DND-41 (cell line): ENCODE measurements around the gene ARG1.

ENCODE experiments used
- CTCF ChIP-seq: IDR thresholded peaks from 2 replicates; pipeline ENCODE4 v1.5.1; 2012; ENCODE audit warnings: borderline replicate concordance, low read length, moderate library complexity, mild to moderate bottlenecking; ENCODE audit not compliant: poor library complexity, severe bottlenecking; ENCODE audit errors: extremely low read depth
- EZH2 ChIP-seq: IDR thresholded peaks from 3 replicates; pipeline ENCODE4 v1.6.1; 2012; ENCODE audit warnings: borderline replicate concordance, low read depth, mild to moderate bottlenecking, moderate library complexity, low read length, inconsistent platforms; ENCODE audit not compliant: severe bottlenecking

- no peak for TF ChIP-seq CTCF
- no peak for TF ChIP-seq EZH2
These were observed 27.7 kb downstream of the ARG1 start for GRCh38 chr6:131600716-131601115.
